RWPE2 (cell line): ENCODE data around the gene F8A1.
"Not testable (repeated sequence)": the region's sequence is repeated elsewhere in the genome, so short reads cannot be mapped to it uniquely, and the experiment has no call there.

Experiments
- ATAC-seq: fragments of 200-7000 bp; cut with Tn5 transposase; 3 replicates; pipeline ENCODE4 v1.9.1; 2021; ENCODE audit warnings: low read depth
- DNase-seq: peaks from one replicate; pipeline ENCODE4 v3.0.0-alpha.2; 2020; ENCODE audit warnings: low spot score
- H3K27ac ChIP-seq: fragments of 450-650 bp; 2 replicates; pipeline ENCODE4 v1.5.1; 2017; ENCODE audit warnings: mild to moderate bottlenecking; ENCODE audit not compliant: poor library complexity, severe bottlenecking
- H3K27me3 ChIP-seq: fragments of 250-450 bp; sonication (Bioruptor Pico); 2 replicates; pipeline ENCODE4 v1.5.1; 2021; ENCODE audit warnings: mild to moderate bottlenecking, moderate library complexity; ENCODE audit not compliant: insufficient read depth, poor library complexity, severe bottlenecking
- H3K36me3 ChIP-seq: fragments of 250-450 bp; sonication (Bioruptor Pico); 2 replicates; pipeline ENCODE4 v1.5.1; 2020; ENCODE audit warnings: low read depth, mild to moderate bottlenecking, moderate library complexity
- H3K4me1 ChIP-seq: fragments of 250-450 bp; sonication (Bioruptor Pico); 2 replicates; pipeline ENCODE4 v1.5.1; 2021; ENCODE audit warnings: mild to moderate bottlenecking, moderate library complexity; ENCODE audit not compliant: insufficient read depth, poor library complexity, severe bottlenecking
- H3K4me3 ChIP-seq: fragments of 250-450 bp; sonication (Bioruptor Pico); 2 replicates; pipeline ENCODE4 v1.5.1; 2021; ENCODE audit warnings: mild to moderate bottlenecking, moderate library complexity; ENCODE audit not compliant: severe bottlenecking
- H3K9me3 ChIP-seq: fragments of 250-450 bp; sonication (Bioruptor Pico); 2 replicates; pipeline ENCODE4 v1.5.1; 2021; ENCODE audit warnings: mild to moderate bottlenecking, moderate library complexity; ENCODE audit not compliant: severe bottlenecking
- TF ChIP-seq, protein P1 (sequence below): fragments of 450-650 bp; IDR thresholded peaks from one replicate; pipeline ENCODE4 v1.5.1; 2017; ENCODE audit warnings: mild to moderate bottlenecking, moderate library complexity; ENCODE audit not compliant: poor library complexity, severe bottlenecking

The F8A1 gene

DNA sequence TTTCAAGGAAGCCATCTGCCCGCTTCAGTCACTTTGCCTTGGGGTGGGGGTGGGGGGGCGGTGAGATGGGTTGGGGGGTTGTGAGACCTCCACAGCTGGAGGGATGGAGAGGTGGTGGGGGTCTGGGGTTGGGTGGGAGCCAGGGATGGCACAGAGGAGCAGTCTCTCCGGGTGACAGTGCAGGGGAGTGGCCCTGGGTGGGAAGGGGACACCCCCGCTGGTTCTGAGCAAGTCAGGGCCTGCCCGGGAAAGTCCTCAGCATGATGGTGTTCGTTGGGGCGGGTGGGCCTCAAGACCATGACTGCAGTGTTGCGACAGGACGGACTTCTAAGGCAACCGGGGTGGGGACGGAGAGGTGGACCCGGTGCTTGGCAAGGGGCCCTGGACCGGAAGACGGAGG lies 606 bp upstream of the F8A1 start:
- H3K36me3 ChIP-seq, H3K9me3 ChIP-seq, H3K27ac ChIP-seq, ATAC-seq, H3K4me1 ChIP-seq, H3K4me3 ChIP-seq, DNase-seq, H3K27me3 ChIP-seq: not testable (repeated sequence)

DNA sequence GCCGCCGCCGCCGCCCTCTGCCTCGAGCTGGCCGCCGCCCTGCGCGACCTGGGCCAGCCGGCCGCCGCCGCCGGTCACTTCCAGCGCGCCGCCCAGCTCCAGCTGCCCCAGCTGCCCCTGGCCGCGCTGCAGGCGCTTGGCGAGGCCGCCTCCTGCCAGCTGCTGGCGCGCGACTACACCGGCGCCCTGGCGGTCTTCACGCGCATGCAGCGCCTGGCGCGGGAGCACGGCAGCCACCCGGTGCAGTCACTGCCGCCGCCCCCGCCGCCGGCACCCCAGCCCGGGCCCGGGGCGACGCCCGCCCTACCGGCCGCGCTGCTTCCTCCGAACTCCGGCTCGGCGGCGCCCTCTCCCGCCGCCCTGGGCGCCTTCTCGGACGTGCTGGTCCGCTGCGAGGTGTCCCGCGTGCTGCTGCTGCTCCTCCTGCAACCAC lies 650 bp downstream of the F8A1 start:
- H3K36me3 ChIP-seq, DNase-seq, H3K4me1 ChIP-seq, H3K27ac ChIP-seq, H3K9me3 ChIP-seq, H3K27me3 ChIP-seq, H3K4me3 ChIP-seq: not testable (repeated sequence)
- peak; percentile 38; the same call in 2 of the 3 replicates for ATAC-seq

DNA sequence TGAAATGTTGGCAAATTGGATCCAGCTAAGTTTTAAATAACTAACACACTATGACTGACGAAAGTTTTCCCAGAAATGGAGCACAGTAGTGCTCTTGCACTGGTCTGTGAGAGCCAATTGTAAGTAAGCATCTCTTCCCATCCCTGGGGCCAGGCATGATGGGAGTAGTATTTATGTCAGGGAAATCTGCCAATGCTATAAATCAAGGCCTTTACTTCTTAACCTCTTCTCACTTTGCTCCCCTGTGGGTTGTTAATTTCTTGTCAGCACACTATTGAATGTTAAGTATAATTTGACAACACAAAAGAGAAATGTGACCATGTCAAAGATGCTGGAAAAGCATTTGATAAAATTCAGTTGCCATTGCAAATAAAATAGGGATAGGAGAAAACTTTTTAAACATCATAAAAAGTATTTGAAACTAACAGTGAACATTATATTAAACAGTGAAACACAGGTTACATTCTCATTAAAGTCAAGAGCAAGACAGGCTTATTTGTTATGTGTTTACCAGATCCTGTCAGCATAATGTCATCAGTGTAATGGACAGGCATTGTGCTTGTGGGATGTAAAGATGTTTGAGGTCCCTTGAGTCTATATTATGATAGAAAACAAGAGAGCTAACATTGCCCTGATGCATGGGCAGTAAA lies 5.0 kb downstream of the F8A1 start:
- no peaks in the 10 kb centered on the region for H3K27me3 ChIP-seq
- no peak overlapping the region for H3K4me3 ChIP-seq
- H3K27ac ChIP-seq = no peak overlapping the region
- H3K9me3 ChIP-seq = no peaks in the 10 kb centered on the region
- ATAC-seq (no peak), DNase-seq (no peak)
- TF ChIP-seq, protein P1, sequence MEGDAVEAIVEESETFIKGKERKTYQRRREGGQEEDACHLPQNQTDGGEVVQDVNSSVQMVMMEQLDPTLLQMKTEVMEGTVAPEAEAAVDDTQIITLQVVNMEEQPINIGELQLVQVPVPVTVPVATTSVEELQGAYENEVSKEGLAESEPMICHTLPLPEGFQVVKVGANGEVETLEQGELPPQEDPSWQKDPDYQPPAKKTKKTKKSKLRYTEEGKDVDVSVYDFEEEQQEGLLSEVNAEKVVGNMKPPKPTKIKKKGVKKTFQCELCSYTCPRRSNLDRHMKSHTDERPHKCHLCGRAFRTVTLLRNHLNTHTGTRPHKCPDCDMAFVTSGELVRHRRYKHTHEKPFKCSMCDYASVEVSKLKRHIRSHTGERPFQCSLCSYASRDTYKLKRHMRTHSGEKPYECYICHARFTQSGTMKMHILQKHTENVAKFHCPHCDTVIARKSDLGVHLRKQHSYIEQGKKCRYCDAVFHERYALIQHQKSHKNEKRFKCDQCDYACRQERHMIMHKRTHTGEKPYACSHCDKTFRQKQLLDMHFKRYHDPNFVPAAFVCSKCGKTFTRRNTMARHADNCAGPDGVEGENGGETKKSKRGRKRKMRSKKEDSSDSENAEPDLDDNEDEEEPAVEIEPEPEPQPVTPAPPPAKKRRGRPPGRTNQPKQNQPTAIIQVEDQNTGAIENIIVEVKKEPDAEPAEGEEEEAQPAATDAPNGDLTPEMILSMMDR = no peak
- no peaks in the 10 kb centered on the region for H3K4me1 ChIP-seq
- no peaks in the 10 kb centered on the region for H3K36me3 ChIP-seq

DNA sequence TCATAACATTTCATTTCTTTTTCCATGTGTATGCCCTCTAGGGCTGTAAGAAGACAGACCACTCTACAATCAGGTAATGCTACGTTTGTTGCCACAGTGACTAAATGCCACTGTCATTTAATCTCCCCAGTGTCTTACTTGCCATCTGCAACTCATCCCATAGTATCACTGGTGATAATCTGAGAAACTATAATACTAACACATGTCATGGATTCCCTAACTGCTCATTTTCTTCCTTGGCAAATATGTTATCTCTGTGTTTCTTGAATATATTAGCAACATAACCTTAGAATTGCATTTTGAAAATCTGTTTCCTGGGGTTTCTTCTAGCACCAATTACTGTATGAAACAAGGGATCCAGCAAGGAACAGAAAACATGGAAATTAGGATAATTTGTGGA lies 6.1 kb downstream of the F8A1 start:
- Histone ChIP-seq H3K27me3 (no peaks in the 10 kb centered on the region), H3K4me3 (no peak overlapping the region), H3K36me3 (no peaks in the 10 kb centered on the region), H3K27ac (no peak overlapping the region), H3K4me1 (no peaks in the 10 kb centered on the region), H3K9me3 (no peaks in the 10 kb centered on the region)
- TF ChIP-seq, protein P1 = no peak
- no peak for DNase-seq
- no peak for ATAC-seq

DNA sequence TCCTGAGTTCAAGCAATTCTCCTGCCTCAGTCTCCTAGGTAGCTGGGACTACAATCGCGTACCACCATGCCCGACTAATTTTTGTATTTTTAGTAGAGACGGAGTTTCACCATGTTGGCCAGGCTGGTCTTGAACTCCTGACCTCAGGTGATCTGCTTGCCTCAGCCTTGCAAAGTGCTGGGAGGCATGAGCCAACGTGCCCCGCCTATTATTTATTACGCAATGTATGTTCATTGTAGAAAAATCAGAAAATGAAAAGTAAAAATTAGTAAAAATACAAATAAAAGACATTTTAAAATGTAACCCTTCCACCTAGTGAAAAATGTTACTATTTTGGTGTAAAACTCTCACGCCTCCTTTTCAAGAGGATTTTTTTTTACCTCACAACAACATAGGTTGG lies 14.2 kb downstream of the F8A1 start:
- Histone ChIP-seq H3K36me3 (no peaks in the 10 kb centered on the region), H3K27ac (no peak overlapping the region), H3K4me1 (no peaks in the 10 kb centered on the region), H3K27me3 (no peaks in the 10 kb centered on the region), H3K4me3 (no peak overlapping the region), H3K9me3 (no peaks in the 10 kb centered on the region)
- TF ChIP-seq, protein P1 = no peak
- ATAC-seq (no peak), DNase-seq (no peak)

- Histone ChIP-seq H3K4me1 (no peaks in the 10 kb centered on the region), H3K27ac (no peak overlapping the region), H3K36me3 (no peaks in the 10 kb centered on the region), H3K9me3 (no peaks in the 10 kb centered on the region), H3K27me3 (no peaks in the 10 kb centered on the region), H3K4me3 (no peak overlapping the region)
- DNase-seq = no peak
- TF ChIP-seq, protein P1 = no peak
- ATAC-seq = no peak
These were observed 16.3 kb downstream of the F8A1 start for GRCh38 chrX:154902408-154902807.
